Measurements from ENCODE around the gene PDHA2. TPM values are rescaled to one million over a fixed set of nuclear protein-coding genes. Genes with fewer than 3 reads are reported as not detected.
"Not testable (repeated sequence)": the region's sequence is repeated elsewhere in the genome, so short reads cannot be mapped to it uniquely, and the experiment has no call there.

The PDHA2 gene
- not detected in 2 replicates for total RNA-seq (2014; rRNA removed; shearing (Covaris generic))
- polyA plus RNA-seq (2014; cell fraction: nucleus; rRNA removed), result not detected in 2 replicates

DNA sequence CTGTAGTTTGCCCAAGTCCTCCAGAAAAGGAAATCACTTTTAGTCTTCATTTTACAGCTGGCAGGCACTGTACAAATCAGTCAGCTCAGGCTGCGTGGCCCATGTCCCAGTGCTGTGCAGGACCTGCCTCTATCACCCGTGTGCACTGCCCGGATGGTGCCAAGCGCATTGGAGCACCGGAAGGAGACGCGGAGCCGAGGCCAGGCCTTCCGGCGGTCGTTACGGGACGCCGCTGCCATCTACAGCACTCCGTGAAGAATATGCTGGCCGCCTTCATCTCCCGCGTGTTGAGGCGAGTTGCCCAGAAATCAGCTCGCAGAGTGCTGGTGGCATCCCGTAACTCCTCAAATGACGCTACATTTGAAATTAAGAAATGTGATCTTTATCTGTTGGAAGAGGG lies at the start of gene PDHA2:
Gene PDHA2 (plus strand): TSS at position 203 of the 400 bp plus-strand sequence. CDS start 58 bp downstream, at position 261.
- no peak for DNase-seq (ENCODE audit: extremely low read depth, low read depth)

DNA sequence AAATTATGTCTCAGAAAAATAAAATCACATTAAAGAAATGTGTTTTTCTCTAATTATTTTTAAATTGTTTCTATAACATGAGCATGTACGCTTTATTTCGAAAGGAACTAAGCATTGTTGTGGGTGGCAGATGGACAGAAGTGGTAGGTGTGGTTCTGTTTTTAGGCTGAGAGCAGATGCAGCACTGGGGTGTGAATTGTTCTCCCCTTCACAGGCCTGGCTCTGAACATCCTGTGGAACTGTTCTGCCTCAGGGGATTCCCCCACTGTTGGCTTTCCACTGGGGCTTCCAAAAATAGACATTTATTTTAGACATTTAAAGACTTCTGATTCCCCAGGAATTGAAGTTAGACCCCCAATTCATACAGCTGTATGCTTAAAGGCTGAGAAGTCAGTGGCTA lies 41.9 kb upstream of the PDHA2 start:
- no peak for DNase-seq (ENCODE audit: extremely low read depth, low read depth)

DNA sequence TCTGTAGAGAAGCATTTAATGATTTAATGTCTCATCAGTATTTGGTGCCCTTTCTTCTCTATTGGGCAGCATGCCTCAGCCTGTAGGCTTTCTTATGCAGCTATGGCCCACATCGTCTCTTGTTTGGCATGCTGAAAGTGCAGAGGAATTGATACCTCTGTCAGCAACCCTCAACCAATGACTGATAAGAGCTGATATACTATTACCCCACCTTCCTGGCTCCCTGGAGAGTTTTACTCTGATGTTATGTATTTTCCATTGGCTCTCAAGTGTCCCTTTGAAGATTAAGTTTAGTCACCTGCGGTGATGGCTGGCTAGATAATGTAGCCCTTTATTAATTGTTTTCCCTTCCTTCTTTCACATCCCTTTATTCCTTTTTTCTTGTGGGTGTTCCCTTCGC lies 41.2 kb upstream of the PDHA2 start:
- DNase-seq (ENCODE audit: extremely low read depth, low read depth), result no peak

DNA sequence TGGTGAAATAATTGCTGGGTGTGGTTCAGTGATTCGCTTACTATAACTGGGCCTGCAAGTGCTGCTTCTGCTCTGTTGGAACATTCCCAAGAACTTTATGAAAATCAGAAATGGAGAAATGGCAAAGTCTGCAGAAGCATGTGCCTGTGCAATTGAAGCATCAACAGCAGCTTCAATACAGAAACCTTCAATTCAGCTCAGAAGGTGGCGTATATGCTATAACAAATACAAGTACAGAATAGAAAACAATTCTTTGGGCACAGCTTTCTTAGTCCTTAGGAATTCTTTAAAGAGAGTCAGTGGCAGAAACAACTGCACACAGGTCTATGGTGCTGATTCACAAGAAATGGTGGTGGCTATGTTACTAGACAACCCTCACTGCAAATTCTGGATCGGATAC lies 18.0 kb upstream of the PDHA2 start:
- DNase-seq (ENCODE audit: extremely low read depth, low read depth), result no peak

DNA sequence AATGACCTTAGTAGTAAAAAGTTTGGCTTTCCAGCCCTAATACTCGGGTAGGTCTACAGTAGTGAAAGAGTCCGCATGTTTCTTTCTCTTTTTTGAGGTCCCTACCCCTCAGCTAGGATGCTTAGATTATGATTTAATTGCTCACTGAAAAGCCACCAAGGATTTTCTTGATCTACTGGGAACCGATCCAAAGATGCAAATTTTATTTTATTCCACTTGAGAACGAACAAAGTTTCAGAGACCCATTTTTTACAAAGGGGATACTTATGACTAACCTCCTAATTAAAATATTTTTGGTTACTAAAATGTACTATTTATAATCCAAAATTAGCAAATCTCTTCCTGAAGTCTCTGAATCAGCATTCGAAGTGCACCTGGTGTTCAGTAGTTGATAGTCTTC lies 14.3 kb upstream of the PDHA2 start:
- DNase-seq (ENCODE audit: extremely low read depth, low read depth), result no peak

DNA sequence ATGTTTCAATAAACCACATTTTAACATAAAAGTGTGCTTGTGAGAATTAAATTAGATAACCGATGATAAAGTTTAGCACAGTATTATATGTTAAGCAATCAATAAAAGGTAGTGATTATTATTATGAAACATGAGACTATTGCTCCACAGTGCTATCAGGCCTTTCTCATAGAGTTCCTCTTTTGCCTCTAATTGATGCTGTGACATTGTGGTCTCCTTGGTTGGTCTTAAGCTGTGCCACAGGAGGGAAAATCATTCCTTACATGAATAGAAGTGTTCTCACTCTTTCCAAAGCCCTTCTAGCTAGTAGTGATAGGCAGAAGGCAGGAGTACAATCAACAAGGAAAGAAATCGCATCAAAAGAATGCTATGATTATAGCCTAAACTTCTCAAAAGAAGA lies 9.2 kb upstream of the PDHA2 start:
- no peak for DNase-seq (ENCODE audit: extremely low read depth, low read depth)

DNA sequence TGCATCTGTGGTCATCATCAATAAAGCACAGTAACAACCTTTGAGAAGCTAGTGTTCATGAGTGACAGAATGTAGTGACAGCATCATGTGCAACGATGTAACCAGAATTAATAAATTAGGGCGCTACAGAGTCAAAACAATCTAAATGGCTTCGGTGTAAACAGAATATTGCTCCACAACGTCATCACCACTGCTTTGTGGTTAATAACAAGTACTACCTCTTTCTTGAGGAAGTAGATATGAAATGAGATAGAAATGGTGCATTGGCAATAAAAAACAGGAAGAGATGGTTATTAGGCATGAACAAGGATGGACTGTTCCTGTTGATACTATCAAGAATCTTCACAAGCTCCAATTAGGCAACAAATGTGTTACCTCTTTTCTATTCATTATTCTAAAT lies 8.7 kb upstream of the PDHA2 start:
- DNase-seq (ENCODE audit: extremely low read depth, low read depth), result no peak

DNA sequence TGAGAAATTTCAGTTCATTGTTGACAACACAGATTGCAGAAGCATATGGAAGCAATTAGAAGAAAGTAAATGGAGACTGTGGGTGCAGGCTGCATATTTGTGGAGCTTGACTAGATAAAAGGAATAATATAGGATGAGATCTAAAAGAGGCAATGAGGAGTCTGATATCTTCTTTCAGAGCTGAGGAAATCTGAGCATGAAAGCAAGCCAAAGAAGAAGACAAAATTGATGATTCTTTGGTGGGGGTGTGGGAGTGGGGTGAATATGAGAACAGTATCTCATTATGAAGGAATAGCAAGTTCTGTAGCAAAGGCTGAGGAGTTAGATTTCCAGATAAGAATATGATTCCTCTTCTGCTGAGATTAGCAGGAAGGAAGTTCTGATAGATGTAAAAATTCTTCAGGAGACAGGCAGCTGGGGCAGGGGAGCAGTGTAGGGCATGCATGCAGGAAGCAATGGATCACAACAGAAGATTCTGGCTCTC lies 6.1 kb upstream of the PDHA2 start:
- DNase-seq (ENCODE audit: extremely low read depth, low read depth), result no peak

DNA sequence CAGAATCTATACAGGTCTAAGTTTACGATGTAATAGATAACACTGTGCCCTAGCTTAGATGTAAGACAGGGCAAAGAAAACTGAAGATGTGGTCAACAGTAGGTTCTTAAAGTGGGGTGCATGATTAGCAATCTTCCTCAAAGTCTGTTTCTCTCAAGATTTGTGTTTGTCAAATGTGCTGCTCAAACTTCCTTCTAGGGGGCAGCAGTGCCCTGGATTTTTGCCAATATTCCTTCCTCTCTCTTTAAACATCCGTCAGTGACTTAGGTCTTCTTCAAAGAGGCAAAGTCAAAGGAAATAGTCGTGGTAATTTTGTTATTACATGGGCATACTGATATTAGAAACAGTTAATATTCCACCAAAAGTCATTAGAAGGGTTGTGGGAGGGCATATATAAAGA lies 4.2 kb upstream of the PDHA2 start:
- no peak for DNase-seq (ENCODE audit: extremely low read depth, low read depth)

DNA sequence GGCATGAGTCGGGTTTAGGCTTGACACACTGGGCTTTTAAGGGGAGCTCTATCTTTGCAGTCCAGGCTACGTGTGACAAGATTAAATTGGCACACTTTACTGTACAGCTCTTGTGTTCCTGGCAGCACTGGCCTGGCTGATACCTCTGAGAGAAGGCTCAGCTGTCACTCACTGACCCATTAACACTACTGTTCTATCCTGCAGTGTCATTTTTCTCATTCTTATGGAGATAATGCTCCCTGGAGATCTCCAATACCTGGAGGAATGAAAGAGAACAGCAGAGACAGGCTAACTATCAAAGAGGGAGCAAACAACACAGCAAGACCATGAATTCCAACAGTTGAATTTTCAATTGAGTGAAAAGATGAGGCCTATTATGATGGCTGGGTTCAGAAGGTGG lies 1.7 kb upstream of the PDHA2 start:
- no peak for DNase-seq (ENCODE audit: extremely low read depth, low read depth)

DNA sequence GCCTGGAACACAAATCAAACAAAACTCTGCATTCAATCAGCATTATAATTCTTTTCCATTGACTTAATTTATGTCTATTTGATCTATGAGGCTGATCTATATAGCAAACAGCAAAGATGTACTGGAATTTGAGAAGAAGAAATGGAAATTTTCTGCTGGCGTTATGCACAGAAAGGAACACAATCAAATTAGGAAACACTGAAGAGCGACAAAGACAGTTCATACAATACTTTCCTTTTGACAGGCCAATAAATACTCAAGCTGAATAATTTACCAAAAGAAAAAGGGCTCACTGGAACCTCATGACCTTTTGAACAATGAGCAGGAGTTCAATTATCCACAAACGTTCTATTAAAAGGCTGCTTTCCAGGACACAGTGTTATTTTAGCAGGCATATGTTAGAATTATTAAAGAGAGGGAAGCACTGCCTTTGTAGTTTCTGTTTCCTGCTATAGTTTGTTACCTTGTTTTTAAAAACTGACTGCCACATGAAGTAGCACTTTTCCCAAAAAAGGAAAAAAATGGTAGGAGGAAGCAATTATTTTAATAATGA lies 8.1 kb downstream of the PDHA2 start:
- no peak for DNase-seq (ENCODE audit: extremely low read depth, low read depth)

DNA sequence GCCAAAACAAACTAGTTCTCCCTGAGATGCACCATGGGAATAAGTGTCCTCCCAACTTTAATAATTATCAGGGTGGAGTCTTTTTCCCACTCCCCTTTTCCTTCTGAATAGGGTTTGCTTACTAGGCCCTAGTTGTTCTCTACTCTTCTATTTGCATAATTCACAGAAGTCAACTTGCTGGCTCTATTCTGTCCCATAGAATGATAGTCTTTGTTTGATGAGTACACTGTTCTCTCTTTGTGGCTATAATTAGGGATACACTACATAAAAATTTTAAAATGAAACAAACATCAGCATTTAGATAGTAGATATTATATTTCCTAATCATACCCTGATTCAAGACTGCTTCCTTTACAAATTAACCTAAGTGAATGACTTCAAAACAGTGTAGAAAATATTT lies 10.3 kb downstream of the PDHA2 start:
- no peak for DNase-seq (ENCODE audit: extremely low read depth, low read depth)

DNA sequence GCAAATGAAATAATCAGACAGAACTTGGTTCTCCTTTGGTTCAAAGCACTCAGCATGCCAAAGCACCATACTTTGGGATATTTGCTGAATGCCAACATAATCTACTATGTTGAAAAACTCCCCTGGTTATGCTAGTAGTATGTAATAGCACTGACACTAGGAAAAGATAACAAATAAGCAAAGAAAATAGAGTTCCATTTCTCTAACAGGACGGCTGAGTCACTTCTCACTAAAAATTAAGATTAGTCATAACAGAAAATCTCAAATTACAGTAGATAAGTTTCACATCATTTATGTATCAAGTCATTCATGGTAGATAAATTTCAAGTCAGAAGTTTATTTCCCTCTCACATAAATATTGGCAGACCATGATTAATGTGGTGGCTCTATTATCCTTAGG lies 17.9 kb downstream of the PDHA2 start:
- no peak for DNase-seq (ENCODE audit: extremely low read depth, low read depth)

DNA sequence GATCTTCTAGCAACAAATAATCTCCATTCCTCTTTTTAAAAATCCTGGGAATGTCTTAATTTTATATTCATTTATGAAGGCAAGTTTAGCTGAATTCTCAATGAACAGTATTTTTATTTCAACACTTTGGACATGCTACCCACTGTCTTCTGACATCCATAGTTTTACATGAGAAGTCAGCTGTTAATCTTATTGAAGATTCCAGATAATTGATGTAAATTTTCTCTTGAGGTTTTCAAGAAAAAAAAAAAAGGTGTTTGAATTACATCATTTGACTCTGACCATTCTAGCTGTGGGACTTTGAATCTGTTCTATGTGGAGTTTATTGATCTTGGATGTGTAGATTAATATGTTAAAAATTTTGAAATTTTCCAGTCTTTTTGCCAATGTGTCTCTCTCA lies 28.0 kb downstream of the PDHA2 start:
- DNase-seq (ENCODE audit: extremely low read depth, low read depth), result no peak

DNA sequence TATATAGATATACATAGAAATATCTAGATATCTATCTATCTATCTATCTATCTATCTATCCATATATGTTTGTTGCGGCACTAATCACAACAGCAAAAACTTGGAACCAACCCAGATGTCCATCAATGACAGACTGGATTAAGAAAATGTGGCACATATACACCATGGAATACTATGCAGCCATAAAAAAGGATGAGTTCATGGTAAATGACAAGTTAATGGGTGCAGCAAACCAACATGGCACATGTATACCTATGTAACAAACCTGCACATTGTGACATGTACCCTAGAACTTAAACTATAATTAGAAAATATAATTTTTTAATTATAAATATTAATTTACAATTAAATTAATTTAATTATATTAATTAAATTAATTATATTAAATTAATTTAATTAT lies 29.5 kb downstream of the PDHA2 start:
- DNase-seq (ENCODE audit: extremely low read depth, low read depth), result not testable (repeated sequence)

DNA sequence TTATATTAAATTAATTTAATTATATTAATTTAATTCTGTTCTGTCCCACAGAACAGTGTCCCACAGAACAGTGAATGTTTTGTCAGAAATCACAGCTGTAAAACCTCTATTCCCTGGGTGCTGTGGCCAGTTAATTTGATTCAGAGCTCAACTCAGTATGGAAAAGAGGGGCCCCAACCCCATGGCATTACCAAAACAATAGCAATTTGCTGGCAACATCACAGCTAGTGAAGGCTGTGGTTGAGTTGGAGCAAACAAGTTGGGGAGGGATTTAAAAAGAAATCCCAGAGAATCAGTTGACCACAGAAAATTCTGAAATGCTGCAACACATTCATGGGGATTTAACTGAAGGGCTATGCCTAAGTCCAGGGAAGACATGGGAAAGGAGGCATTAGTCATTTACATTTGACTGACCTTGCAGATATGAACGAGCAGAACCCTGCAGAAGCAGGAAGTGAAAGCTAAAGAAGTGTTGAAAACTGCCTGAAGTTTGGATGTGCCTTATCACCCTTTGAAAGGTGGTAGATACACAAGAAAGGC lies 30.1 kb downstream of the PDHA2 start:
- DNase-seq (ENCODE audit: extremely low read depth, low read depth), result no peak

DNA sequence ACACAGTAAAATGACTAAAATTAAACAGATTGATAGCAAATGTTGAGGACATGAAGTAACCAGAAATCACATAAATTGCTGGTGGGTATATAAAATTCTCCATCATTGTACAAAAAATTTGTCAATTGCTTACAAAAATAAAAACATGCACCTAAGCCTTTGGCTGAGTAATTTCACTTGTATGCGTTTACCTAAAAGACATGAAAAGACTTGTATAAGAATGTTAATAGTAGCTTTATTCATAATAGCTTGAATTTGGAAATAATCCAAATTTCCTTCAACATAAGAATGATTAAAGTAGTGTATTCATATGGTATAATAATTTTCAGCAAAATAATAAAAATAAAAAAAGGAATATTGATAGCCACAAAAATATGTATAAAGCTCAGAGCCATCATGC lies 37.7 kb downstream of the PDHA2 start:
- DNase-seq (ENCODE audit: extremely low read depth, low read depth), result no peak

DNA sequence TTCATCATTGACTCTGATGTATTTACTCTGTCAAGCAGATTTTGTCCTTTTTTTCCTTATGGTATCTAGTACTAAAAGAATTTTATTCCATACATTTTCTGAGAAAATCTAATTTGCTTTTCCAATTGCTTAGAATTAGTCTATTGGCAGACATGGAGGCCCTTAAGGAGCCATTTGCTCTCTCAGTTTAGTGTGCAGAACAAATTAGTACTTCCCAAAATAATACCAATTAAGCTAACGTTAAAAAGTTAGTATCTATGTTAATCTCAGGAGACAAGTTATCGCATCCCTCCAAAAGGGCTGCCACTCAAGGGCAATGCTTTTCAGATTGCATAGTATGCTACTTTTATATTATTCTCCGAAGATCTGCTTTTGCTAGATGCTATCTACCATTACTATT lies 47.7 kb downstream of the PDHA2 start:
- no peak for DNase-seq (ENCODE audit: extremely low read depth, low read depth)

DNA sequence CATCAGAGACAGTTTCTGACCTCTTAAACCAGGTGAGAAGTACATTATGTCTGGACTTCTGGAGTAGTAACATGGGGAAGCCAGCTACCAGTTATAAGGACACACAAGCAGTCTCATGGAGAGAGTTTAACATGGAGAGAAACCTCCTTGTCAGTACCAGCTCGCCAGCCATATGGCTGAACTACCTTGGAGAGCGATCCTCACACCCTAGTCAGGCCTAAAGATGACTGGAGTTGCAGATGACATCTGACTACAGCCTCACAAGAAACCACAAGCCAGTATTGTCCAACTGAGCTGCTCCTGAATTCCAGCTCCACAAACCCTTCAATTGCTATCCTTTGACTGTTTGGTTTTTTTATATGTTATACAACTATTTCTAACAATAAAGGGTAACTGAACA lies 49.8 kb downstream of the PDHA2 start:
- DNase-seq (ENCODE audit: extremely low read depth, low read depth), result no peak

Measured in NCI-H460 (cell line).